Muscle of leg (tissue), 11 donors: ENCODE measurements around the gene GTF2H2C. TPM values are rescaled to one million over a fixed set of nuclear protein-coding genes. Genes with fewer than 3 reads are reported as not detected.
"Not testable (repeated sequence)": the region's sequence is repeated elsewhere in the genome, so short reads cannot be mapped to it uniquely, and the experiment has no call there.

Experiments used
- DNase-seq: peaks from one replicate; pipeline ENCODE4 v3.0.0; 2013
- H3K27ac ChIP-seq: one replicate; pipeline ENCODE4 v1.5.1; 2013; ENCODE audit warnings: mild to moderate bottlenecking, low read length, control low read depth
- H3K27me3 ChIP-seq: one replicate; pipeline ENCODE4 v1.6.1; 2013; ENCODE audit warnings: low read length; ENCODE audit not compliant: control insufficient read depth, insufficient read depth
- H3K36me3 ChIP-seq: one replicate; pipeline ENCODE4 v1.6.1; 2013; ENCODE audit warnings: low read length; ENCODE audit not compliant: control insufficient read depth, insufficient read depth
- H3K4me1 ChIP-seq: one replicate; pipeline ENCODE4 v1.6.1; 2013; ENCODE audit warnings: low read length; ENCODE audit not compliant: control insufficient read depth, insufficient read depth
- H3K4me3 ChIP-seq: one replicate; pipeline ENCODE4 v1.5.1; 2013; ENCODE audit warnings: low read length, control low read depth
- H3K9me3 ChIP-seq: replicated peaks from 2 replicates; pipeline ENCODE4 v1.6.1; 2013; ENCODE audit warnings: low read depth, low read length; ENCODE audit not compliant: control insufficient read depth
- WGBS: methylation state at CpG from one replicate; pipeline ENCODE4 v1.1.5; 2013; ENCODE audit warnings: missing lambda C conversion rate; ENCODE audit not compliant: insufficient coverage; 5-methylcytosine and 5-hydroxymethylcytosine counted together
- polyA plus RNA-seq, 8 donors: library from polyadenylated mRNA; unstranded; fragments of 120-200 nt; gene quantifications; one replicate each; pipeline versions ENCODE4 v1.2.1 to v1.2.3, GENCODE V29; 2013; ENCODE audit warnings: inconsistent platforms in 1 of 8, low replicate concordance in 1 of 8; ENCODE audit not compliant: insufficient read length in 8 of 8, insufficient read depth in 1 of 8
- total RNA-seq: library from RNA; stranded (reverse); fragments of 120-200 nt; gene quantifications from one replicate; pipeline ENCODE4 v1.2.4, GENCODE V29; 2013

The GTF2H2C gene
- total and polyA plus RNA-seq, 9 donors = 20.8 to 42.0 (median 29.2) TPM

DNA sequence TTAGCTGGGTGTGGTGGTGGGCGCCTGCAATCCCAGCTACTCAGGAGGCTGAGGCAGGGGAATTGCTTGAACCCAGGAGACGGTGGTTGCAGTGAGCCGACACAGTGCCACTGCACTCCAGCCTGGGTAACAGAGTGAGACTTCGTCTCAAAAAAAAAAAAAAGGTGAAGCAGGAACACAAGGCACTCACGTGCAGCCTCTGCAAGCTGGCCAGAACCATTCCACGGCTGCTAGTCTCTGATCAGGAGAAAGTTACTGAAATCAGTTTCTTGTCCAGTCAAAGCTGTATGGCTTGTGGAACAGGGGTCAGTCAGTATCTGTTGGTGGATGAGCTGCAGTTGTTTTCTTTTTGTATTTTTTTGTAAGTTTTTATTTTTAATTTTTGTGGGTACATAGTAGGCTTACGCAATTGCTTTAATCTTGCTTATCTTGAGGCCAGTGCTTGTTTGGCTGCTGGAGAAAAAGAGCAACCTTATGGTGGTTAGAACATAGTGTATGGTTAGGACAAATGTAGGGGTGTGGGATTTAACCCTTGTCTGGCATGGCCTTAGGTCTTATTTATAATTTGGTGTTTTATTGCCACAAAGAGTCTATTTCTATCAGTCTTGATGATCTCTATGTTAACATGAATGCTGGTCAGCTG is 32.7 kb upstream of the GTF2H2C start:
- DNase-seq = no peak
- no peaks in the 10 kb centered on the region for H3K9me3 ChIP-seq
- H3K27me3 ChIP-seq = no peaks in the 10 kb centered on the region
- 82% methylated on average over 5 of the region's 7 CpGs for WGBS
- H3K36me3 ChIP-seq = no peaks in the 10 kb centered on the region
- no peak overlapping the region for H3K27ac ChIP-seq
- H3K4me1 ChIP-seq = no peaks in the 10 kb centered on the region
- no peak overlapping the region for H3K4me3 ChIP-seq

DNA sequence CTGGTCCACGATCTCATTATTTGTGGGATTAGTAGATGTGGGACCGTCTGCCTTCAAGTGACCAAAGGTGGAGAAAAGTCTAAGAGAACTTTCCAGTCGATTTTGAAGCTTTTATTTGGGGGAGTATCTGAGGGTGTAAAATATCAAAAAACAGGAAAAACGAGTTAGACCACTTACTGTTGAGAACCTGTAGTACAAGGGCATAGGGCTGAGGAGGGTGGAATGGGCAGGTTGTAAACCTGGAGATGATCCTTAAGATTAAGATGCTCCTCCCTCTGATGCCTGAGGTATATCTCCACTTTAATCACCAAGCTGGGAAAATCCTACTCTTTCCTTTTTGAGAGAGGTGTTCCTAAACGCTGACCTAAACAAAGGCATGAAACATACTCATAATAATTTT is 32.0 kb upstream of the GTF2H2C start:
- H3K27me3 ChIP-seq = no peaks in the 10 kb centered on the region
- 76% methylated on average over 3 of the region's 5 CpGs for WGBS
- no peak for DNase-seq
- no peaks in the 10 kb centered on the region for H3K9me3 ChIP-seq
- no peaks in the 10 kb centered on the region for H3K36me3 ChIP-seq
- H3K4me3 ChIP-seq = no peak overlapping the region
- no peaks in the 10 kb centered on the region for H3K4me1 ChIP-seq
- no peak overlapping the region for H3K27ac ChIP-seq

- no CpG with 5 or more reads among the region's 4 CpGs for WGBS
- H3K36me3 ChIP-seq = no peaks in the 10 kb centered on the region
These were observed 31.4 kb upstream of the GTF2H2C start for GRCh38 chr5:69528609-69529008.

GRCh38 chr5:69530561-69531405 is 29.2 kb upstream of the GTF2H2C start:
- Histone ChIP-seq H3K27ac (no peak overlapping the region), H3K4me3 (no peak overlapping the region), H3K36me3 (no peaks in the 10 kb centered on the region), H3K4me1 (no peaks in the 10 kb centered on the region), H3K27me3 (no peaks in the 10 kb centered on the region), H3K9me3 (no peaks in the 10 kb centered on the region)
- WGBS = 82% methylated on average over 7 of the region's 7 CpGs
- no peak for DNase-seq

More at GRCh38 chr5:69528609-69529008, 31.4 kb upstream of the GTF2H2C start:
- H3K4me3 ChIP-seq = no peak overlapping the region
- H3K27ac ChIP-seq = no peak overlapping the region
- no peak for DNase-seq
- no peaks in the 10 kb centered on the region for H3K27me3 ChIP-seq
- no peaks in the 10 kb centered on the region for H3K4me1 ChIP-seq
- H3K9me3 ChIP-seq = no peaks in the 10 kb centered on the region

DNA sequence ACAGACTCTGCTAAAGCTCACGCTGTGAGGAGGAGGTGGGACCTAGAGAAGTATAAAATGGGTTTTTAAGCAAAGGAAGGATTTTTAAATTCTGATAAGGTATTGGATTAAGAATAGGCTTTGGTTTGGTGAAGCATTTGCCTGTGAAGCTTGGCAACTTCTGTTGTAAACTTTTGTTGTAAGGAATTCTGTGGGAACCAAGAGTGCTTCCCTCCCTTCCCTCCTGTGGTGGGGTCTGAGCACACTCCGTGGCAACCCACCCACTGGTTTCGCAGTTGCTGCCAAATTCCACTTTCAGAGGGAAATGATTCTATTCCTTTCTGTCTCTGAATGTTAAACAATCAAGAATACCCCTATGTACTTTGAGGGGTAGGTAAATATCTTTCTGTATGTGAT is 28.6 kb upstream of the GTF2H2C start:
- H3K27ac ChIP-seq = no peak overlapping the region
- H3K27me3 ChIP-seq = no peaks in the 10 kb centered on the region
- no peaks in the 10 kb centered on the region for H3K9me3 ChIP-seq
- no peaks in the 10 kb centered on the region for H3K4me1 ChIP-seq
- H3K4me3 ChIP-seq = no peak overlapping the region
- no peak for DNase-seq
- WGBS = 50% methylated on average over 1 of the region's 3 CpGs
- no peaks in the 10 kb centered on the region for H3K36me3 ChIP-seq

- H3K27me3 ChIP-seq, H3K27ac ChIP-seq, H3K36me3 ChIP-seq, DNase-seq, H3K9me3 ChIP-seq, H3K4me1 ChIP-seq, H3K4me3 ChIP-seq: not testable (repeated sequence)
- WGBS = no CpG with 5 or more reads among the region's 3 CpGs
These were observed 22.1 kb upstream of the GTF2H2C start for GRCh38 chr5:69537911-69538310.

- not testable (repeated sequence) for H3K27ac ChIP-seq, H3K9me3 ChIP-seq, H3K4me1 ChIP-seq, DNase-seq, H3K36me3 ChIP-seq, H3K27me3 ChIP-seq, H3K4me3 ChIP-seq
- WGBS = no CpG with 5 or more reads among the region's 2 CpGs
These were observed 21.3 kb upstream of the GTF2H2C start for GRCh38 chr5:69538735-69539134.

DNA sequence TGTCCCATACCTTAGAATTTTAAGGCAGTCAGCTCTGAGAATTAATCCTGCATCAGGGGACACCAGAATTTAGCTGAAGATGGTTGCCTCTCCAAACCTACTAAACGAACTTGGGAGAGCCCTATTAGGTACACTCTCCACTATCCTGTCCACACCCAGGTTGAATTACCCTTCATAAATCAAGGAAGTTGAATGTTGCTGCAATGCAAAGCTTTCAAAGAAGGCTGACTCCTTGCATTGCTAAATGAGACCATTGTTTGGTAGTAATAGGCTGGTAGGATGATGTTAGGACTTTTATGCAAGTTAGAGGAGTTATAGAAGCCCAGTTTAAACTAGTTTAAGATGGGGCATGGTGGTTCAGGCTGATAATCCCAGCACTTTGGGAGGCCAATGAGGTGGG is 18.6 kb upstream of the GTF2H2C start:
- no CpG with 5 or more reads among the region's 1 CpG for WGBS
- H3K27ac ChIP-seq, H3K4me1 ChIP-seq: not testable (repeated sequence)

GRCh38 chr5:69542838-69543618 is 17.0 kb upstream of the GTF2H2C start:
- H3K27ac ChIP-seq, H3K27me3 ChIP-seq, H3K4me1 ChIP-seq, H3K9me3 ChIP-seq, DNase-seq, H3K36me3 ChIP-seq, H3K4me3 ChIP-seq: not testable (repeated sequence)
- no CpG with 5 or more reads among the region's 3 CpGs for WGBS

More for the DNA sequence above, 18.6 kb upstream of the GTF2H2C start:
- H3K4me3 ChIP-seq, H3K27me3 ChIP-seq, H3K36me3 ChIP-seq, DNase-seq, H3K9me3 ChIP-seq: not testable (repeated sequence)

- H3K27me3 ChIP-seq, H3K9me3 ChIP-seq, H3K27ac ChIP-seq, H3K36me3 ChIP-seq, H3K4me3 ChIP-seq, DNase-seq, H3K4me1 ChIP-seq: not testable (repeated sequence)
- no CpG with 5 or more reads among the region's 7 CpGs for WGBS
These were observed 15.4 kb upstream of the GTF2H2C start for GRCh38 chr5:69544602-69545001.
